AG09319 (cell line): ENCODE measurements around the gene NEURL1B.

Experiments
- DNase-seq: peaks from one replicate; pipeline ENCODE4 v3.0.0-alpha.2; 2010; ENCODE audit warnings: low read depth; ENCODE audit errors: extremely low read depth
- CTCF ChIP-seq: IDR thresholded peaks from 2 replicates; pipeline ENCODE4 v1.5.1; 2011; ENCODE audit warnings: low read depth, mild to moderate bottlenecking, inconsistent platforms, low read length, moderate library complexity

NEURL1B gene

GRCh38 chr5:172667786-172668593 is 26.9 kb downstream of the NEURL1B start:
- no peak for DNase-seq
- TF ChIP-seq CTCF: no peak

- DNase-seq: no peak
- no peak for TF ChIP-seq CTCF
These were observed 27.6 kb downstream of the NEURL1B start for GRCh38 chr5:172668594-172669071.

- DNase-seq: no peak
- no peak for TF ChIP-seq CTCF
These were observed 28.4 kb downstream of the NEURL1B start for GRCh38 chr5:172669386-172670004.

GRCh38 chr5:172670005-172670402 is 28.9 kb downstream of the NEURL1B start:
- no peak for TF ChIP-seq CTCF
- DNase-seq: no peak

GRCh38 chr5:172670444-172670843 is 29.4 kb downstream of the NEURL1B start:
- no peak for DNase-seq
- TF ChIP-seq CTCF: no peak

- no peak for DNase-seq
- TF ChIP-seq CTCF: no peak
These were observed 30.0 kb downstream of the NEURL1B start for GRCh38 chr5:172671091-172671490.

- no peak for DNase-seq
- no peak for TF ChIP-seq CTCF
These were observed 31.6 kb downstream of the NEURL1B start for GRCh38 chr5:172672681-172673080.
